Measurements from ENCODE around the gene WDFY1.

WDFY1 gene

GRCh38 chr2:223981241-223981640 lies 36.1 kb upstream of the WDFY1 start:
- no peak for DNase-seq (ENCODE audit: low read depth)
- H3K4me3 ChIP-seq (ENCODE audit: low read depth, low read length) = no peak overlapping the region
- no peak for TF ChIP-seq CTCF (conservative IDR thresholded peaks at IDR 0.05; ENCODE audit: low read depth, low read length)

- DNase-seq (ENCODE audit: low read depth) = no peak
- TF ChIP-seq CTCF (conservative IDR thresholded peaks at IDR 0.05; ENCODE audit: low read depth, low read length) = no peak
Measured at GRCh38 chr2:223980803-223981202, 35.7 kb upstream of the WDFY1 start.

DNA sequence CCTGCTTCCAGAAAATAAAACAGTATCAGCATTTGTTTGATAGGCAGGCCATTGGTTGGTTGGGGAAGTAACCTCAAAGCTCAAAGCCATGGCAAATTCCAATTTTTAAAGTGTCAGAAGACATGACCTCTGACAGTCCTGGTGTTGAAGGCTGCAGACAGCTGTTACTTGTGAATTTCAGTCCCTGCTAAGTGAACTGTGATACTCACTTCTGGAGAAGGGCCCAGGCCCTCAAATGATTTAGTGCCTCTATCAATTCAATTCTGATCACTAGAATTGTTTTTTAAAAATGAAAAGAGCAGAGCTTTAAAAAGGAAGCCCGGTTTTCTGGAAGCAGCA lies 35.2 kb upstream of the WDFY1 start:
- TF ChIP-seq CTCF (conservative IDR thresholded peaks at IDR 0.05; ENCODE audit: low read depth, low read length) = no peak
- DNase-seq (ENCODE audit: low read depth) = no peak
- H3K4me3 ChIP-seq (ENCODE audit: low read depth, low read length) = no peak overlapping the region

More at GRCh38 chr2:223980803-223981202, 35.7 kb upstream of the WDFY1 start:
- H3K4me3 ChIP-seq (ENCODE audit: low read depth, low read length) = no peak overlapping the region

- peak; percentile 92 for DNase-seq (ENCODE audit: low read depth)
Measured at GRCh38 chr2:223979730-223980396, 34.7 kb upstream of the WDFY1 start.

GRCh38 chr2:223978451-223978850 lies 33.3 kb upstream of the WDFY1 start:
- no peak for DNase-seq (ENCODE audit: low read depth)
- TF ChIP-seq CTCF (conservative IDR thresholded peaks at IDR 0.05; ENCODE audit: low read depth, low read length) = no peak
- no peak overlapping the region for H3K4me3 ChIP-seq (ENCODE audit: low read depth, low read length)

More at GRCh38 chr2:223979730-223980396, 34.7 kb upstream of the WDFY1 start:
- no peak overlapping the region for H3K4me3 ChIP-seq (ENCODE audit: low read depth, low read length)
- TF ChIP-seq CTCF (conservative IDR thresholded peaks at IDR 0.05; ENCODE audit: low read depth, low read length) = no peak

DNA sequence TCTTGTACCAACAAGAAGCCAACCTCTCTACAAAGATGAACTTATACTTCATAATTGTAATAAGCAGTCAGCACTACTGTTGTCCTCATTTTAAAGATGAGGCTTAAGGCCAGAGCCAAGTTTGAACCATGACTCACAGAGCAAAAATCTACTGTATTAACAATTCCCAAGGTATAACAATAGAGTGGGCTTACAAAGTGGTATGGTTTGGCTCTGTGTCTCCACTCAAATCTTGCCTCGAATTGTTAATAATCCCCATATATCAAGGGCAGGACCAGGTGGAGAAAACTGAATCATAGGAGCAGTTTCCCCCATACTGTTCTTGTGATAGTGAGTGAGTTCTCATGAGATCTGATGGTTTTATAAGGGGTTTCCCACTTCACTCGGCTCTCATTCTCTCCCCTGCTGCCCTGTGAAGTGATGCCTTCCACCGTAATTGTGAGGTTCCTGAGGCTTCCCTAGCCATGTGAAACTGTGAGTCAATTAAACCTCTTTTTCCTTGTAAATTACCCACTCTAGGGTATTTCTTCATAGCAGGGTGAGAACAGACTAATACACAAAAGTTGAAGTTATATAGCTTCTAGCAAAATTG lies 31.6 kb upstream of the WDFY1 start:
- TF ChIP-seq CTCF (conservative IDR thresholded peaks at IDR 0.05; ENCODE audit: low read depth, low read length) = no peak
- H3K4me3 ChIP-seq (ENCODE audit: low read depth, low read length) = no peak overlapping the region
- peak; percentile 52 for DNase-seq (ENCODE audit: low read depth)

- no peak for DNase-seq (ENCODE audit: low read depth)
- TF ChIP-seq CTCF (conservative IDR thresholded peaks at IDR 0.05; ENCODE audit: low read depth, low read length) = no peak
- no peak overlapping the region for H3K4me3 ChIP-seq (ENCODE audit: low read depth, low read length)
Measured at GRCh38 chr2:223973606-223974005, 28.5 kb upstream of the WDFY1 start.
